COLO829 (cell line): ENCODE data around the gene KCNIP2.

Experiments
- DNase-seq: peaks from one replicate; pipeline ENCODE4 v3.0.0; 2012; ENCODE audit warnings: low spot score

The KCNIP2 gene

DNA sequence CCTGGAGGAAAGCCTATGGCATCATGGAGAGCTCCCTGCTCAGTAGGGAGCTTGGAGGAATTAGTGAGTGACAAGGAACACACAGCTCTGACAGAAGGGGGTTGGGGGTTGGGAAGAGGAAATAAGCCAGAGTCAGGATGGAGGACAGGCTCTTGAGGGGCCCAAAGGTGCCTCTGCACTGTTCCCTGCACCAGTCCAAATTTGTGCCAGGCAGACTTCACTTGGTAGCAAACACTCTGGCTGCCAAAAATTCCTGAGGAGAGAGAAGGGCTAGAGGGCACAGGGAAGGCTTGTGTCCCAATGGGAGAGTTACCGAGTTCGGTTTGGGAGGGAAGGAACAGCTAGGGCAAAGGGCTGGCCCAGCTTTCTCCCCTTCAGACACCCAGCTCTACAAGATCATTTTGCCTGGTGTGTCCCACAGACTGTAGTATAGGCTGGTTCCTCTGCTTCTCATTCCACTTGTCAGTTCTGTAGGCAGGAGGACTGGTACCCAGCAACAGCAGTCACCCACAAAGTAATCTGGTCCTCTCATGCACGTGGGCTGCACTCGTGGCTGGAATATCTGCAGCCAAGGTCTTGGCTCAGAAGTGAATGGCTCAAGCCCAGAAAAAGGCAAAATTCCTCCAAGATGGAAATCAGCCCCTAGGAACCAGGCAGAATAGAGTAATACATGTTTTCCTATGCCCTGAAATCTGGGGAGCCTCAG is 8.0 kb upstream of the KCNIP2 start:
- no peak for DNase-seq

DNA sequence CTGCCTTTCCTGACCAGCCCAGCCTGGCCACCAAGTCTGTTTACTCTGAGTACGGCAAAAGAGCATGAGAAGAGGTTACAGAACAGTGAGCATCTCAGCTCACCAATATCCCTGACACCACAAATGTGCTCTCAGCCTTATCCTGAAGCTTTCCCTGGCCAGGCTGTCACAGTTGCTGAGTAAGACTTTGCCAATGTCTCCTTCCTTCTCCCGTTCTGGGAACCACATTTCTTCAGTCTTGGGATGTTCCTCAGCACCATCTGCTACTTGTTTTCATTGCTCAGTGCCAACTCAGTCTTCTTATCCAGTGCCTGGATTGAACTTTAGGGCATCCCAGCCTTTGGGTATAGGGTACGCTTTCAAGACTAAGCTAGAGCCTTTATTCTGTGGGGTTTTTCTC is 7.1 kb upstream of the KCNIP2 start:
- no peak for DNase-seq

DNA sequence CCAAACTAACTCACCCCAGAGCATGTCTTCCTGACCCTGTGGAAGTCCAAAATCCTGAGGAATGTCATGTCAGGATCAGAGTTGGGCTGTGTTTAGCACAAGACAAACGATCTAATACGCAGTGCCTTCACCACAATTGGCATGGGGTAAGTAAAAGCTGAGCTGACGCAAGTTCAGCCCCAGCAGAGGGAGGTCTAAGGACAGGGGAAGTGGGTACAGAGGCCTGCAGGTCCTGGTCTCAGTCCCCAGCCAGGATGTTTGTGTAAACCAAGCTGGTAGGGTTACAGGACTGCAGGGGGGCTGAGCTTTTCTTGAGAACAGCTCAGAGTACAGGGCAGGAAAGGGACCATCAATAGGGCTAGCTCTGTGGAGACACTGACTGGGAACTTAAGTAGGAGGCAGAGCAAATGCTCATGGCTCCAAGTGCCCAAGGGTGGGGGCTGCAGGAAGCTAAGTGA is 5.3 kb upstream of the KCNIP2 start:
- no peak for DNase-seq

DNA sequence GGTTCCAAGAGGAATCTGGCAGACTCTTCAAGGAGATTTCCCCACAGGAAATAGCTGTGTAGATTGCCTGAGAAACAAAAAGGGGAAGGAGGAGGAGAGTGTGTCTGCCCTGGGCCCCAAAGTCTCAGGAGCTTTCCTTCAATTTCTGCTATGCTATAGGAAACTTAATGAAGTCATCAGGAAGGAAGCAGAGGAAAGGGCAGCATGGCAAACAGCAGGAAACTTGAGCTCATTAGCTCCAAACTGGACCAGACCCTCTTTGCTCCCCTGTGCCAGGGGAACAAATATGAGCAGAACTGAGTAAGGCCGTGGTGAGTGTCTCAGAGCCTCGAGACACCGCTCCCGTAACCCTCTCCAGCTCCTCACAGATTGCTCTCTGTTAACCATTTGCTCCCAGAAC is 4.8 kb upstream of the KCNIP2 start:
- DNase-seq = no peak

DNA sequence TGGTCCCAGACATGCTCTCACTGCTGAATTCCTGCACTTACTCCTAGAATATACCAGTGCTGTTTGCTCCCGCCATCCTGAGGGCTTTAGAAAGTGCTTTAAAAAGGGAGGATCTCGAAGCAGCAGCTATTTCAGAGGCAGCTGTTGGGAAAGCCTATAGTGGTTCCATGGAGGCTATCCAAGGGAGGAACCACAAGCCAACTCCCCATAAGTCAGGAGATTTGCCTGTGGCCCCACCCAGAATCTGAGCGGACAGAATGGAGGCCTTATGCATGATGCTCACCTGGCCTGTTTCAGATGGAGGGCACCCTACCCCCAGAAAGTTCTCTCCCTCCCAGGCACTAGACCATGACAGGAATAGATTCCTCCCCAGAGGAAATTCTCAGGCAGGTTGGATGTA is 2.3 kb upstream of the KCNIP2 start:
- DNase-seq = no peak

DNA sequence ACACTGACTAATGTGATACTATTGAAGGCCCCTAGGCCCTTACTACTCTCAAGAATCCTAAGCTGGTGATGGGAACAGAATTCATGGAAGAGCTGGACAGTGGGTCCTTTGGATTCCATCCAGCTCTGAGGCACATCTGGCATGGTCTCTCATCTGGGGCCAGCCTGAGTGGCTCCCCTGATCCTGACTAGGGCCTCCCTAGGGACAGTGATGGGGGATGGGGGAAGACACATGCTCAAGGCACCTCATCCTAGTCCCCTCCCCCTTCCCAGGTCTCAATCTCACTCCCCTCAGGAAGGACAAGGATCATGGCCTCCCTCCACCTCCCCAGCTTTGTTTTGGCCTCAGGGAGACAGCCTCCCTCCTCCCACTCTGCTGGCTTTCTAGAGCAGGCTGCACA is 1.8 kb downstream of the KCNIP2 start:
- DNase-seq = no peak

DNA sequence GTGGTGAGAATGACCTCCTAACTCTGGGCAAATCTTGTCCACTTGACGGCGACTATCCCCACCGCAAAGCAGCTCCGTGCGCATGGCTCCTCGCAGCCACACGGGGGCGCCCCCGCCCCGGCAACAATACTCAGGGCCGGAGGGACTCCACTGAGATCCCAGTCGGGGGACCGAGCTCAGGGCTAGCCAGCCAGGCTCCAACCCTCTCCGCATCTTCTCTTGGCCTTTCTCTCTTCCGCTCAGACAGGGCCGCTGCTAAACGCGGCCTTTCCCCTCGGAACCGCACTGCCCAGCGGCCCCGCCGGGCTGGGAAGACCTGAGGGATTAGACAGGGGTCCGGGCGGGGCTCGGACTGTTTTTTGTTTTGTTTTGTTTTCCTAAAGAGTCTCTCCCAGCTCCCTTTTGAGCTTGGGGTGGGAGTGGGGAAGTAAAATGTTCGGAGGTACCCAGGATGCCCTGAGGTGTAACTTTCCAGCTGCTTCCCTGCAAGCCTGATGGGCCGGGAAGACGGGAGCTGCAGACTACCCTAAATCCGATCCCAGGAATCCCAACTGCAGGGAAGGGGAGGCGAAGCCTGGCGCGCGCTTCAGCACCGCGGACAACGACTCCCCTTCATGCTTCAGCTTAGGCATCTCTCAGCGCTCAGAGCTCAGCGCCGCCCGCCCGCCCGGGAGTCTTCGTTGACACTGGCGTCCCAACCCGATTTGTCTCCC is 2.7 kb downstream of the KCNIP2 start:
- DNase-seq = peak; percentile 58

DNA sequence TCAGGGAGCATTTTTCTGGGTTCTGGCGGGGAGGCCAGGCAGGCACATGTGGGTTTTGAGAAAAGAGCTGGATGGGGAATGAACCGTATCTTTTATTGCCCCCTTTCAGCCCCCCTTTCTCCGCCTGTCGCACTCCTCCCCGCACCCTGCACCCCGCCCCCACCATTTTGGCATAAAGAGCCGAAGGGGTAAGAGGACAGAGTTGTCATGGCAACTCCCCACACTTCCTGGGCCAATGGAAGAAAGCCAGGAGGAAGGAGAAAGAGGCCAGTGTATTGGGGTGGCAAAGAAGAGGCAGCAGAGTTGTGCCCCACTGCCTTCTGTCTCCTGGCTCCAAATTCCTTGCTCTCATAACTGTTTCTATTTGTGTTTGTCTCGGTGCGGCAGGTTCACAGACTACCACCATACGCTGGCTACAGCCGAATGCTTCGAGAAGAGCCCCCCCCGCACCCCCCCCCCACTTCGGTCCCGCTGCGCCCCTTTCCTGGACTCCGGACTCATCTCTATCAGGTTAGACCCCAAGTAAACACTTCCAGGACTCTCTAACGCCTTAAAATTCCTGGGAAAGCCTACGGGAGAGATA is 3.4 kb downstream of the KCNIP2 start:
- DNase-seq = peak; percentile 70

DNA sequence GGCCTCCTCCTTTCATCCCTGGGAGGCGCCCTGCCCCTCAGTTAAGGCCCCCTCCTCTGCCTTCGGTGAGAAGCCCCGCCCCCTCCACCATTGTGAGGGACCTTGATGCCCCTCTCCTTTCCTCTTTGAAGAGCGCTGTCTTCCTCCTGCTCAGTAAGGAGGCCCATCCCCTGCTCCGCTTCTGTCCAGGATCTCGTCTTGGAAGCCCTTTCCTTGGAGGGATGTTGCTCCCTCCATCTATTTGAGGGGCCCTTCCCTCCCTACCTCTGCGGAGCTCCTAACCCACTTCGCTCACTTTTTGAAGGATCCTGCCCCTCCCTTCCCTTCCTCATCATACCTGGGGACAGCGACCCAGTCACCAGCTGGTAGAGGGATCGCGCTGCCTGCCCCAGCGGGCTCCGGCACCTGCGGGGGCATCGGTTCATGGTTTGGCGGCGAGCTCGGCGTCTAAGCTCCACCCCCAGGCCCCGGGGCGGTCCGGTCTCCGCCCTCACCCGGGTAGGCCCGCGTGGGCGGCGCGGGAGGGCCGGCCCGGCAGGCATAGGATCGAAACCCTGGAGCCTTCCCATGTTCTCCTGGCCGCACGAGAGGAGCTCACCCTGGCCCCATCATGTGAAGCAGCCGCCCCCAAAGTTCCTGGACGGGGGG is 4.1 kb downstream of the KCNIP2 start:
- DNase-seq = peak; percentile 48

DNA sequence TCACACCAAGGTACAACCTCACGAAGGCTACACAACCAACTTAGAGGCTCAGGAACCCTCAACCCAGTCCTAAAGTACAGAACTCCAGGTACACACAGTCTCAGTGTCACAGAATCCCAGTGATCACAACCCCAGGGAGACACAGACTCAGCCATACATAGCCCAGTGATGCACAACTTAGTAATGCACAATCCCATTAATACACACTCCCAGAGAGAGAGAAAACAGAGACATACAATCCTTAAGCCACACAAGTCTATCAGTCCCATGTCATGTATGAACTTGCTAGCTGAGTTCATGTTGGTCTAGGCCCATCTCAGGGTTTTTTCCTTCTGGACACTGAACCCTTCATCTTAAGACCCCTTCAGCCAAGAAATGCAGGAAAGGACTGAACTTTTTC is 4.6 kb downstream of the KCNIP2 start:
- no peak for DNase-seq

DNA sequence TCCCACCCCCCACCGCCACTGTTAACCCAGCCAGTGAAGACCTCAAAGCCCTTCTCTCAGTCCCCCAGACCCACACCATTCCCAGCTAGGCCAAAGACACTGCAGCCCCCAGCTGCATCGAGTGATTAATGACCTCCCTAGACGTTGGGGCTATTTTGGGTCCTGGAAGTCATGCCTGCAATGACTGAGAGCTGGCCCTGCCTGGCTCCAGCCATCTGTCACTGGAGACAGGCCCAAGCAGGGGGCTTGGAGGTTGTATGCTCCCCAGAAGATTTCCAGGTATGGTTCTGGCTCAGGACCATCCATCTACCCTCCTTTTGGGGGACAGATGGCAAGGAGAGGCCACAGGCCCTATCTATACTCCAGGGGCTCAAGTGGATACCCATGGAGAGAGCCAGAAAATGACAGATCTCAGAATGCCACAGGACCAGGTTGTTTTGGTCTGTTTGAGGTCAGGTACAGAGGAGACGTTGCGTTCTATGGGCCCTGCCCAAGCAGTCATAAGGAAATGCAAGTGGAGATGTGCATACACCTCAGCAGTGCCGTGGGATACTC is 5.1 kb downstream of the KCNIP2 start:
- DNase-seq = no peak

DNA sequence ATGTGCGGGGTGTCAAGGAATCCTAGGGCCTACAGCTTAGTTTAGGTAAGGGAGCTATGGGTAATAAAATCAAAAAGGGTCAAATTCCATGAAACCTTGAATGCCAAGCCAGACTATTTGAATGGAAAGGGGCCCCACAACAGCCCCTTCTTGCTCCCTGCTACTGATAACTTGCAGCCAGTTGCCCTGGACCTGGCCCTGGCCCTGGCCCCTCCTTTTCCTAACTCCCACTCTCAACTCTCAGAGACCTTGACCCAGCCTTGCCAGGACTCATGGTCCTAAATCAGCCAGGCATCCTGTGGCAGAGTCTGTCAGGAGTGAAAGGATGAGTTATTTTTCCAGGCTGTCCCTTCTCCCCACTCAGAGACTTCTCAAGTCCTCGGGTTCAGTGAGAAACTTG is 5.9 kb downstream of the KCNIP2 start:
- DNase-seq = no peak

DNA sequence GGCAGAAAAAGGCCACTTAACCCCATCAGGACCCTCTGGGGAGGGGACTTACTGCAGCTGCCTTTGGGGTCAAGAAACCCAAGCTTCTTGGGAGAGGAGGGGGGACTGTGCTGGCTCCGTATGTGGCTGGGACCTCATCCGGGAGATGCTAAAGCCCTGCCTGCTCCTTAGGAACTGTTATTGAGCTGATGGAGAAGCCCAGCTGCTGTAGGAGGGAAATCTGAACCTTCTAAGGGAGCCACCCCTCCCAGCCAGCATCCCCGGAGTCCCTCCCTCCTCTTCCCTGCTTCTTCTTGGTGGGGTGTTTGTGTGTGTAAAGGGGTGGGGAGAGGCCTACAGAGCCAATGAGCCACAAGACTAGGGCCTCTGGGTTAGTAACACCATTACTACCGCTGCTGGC is 8.2 kb downstream of the KCNIP2 start:
- no peak for DNase-seq

DNA sequence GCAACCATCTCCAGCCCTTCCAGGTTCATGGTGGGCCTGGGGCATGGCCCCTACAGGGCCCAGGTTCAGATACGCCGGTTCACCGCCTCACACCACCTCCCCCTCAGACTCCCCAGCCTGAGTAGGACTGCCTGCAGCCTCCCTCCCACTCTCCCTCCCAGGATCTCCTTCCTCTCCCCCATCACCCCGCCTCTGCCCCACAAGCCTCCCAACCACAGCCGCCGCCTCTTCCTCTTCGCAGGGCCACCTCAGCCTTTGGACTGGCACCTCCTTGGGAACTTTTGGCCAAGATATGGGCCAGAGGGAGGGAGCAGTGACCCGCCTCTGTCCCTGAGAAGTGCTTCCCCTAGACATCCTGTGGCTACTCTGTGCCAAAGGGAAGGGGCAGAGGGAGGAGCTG is 9.3 kb downstream of the KCNIP2 start:
- DNase-seq = no peak

DNA sequence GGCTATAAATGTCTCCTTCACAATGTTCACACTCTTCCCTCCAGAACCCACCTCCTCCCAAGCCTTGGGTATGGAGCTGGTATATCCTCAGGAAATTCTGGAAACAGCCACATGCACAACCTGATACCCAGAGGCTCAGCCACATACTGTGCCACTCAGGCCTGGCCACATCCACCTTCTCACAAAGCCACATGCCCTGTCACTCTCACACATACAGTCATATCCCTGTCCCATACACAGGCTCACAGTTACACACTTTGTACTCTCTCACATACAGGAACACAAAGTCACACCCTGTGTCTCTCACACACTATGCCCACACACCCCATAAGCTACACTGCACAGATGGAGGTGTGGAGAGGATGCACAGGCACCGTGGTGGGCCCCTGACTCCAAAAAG is 10.1 kb downstream of the KCNIP2 start:
- no peak for DNase-seq

DNA sequence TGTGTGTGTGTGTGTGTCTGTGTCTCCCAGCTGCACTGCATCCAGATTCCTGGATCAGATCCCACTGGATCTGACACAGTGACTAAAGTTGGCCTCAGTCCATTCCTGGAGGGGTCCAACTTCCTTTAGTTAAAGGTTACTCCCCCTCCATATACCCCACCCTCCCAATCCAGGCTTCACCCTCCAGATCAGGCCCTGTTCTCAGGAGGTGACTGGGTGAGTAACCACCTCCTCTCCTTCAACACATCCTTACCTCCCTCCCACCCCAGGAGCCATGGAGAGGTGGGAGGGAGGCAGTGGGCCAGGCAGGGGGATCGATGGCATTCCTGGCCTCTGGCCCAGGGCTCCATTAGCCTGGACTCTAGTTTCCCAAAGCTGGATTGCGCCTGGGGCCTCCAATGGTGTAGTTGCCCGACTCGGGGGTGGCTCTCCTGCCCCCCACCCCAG is 11.3 kb downstream of the KCNIP2 start:
- DNase-seq = no peak

DNA sequence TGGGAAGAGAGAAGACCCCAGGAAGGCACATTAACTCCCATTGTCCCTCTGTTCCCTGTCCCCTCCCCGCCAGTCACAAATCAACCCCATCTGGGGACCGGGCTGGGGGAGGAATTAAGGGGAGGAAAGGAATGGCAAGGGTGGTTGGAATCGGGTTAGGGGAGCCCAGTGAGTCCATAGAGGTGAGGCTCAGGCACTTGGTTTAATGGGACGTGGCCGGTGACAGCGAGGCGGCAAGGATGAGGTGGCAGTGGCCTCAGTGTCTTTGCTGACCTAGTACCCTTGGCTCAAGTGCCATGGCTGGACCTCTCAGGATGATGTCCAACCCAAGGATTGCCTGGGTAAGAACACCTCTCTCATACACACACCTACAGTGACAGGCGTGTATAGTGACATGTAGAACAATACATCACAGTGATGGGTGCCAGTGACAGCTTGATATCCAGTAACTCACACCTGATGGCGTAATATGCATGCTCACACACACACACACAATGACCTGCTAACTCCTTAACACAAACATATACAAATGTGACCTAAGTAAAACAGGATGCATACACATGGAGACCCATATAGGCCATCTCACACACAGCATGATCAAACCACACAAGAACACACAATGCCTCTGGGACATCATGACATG is 12.3 kb downstream of the KCNIP2 start:
- DNase-seq = no peak

DNA sequence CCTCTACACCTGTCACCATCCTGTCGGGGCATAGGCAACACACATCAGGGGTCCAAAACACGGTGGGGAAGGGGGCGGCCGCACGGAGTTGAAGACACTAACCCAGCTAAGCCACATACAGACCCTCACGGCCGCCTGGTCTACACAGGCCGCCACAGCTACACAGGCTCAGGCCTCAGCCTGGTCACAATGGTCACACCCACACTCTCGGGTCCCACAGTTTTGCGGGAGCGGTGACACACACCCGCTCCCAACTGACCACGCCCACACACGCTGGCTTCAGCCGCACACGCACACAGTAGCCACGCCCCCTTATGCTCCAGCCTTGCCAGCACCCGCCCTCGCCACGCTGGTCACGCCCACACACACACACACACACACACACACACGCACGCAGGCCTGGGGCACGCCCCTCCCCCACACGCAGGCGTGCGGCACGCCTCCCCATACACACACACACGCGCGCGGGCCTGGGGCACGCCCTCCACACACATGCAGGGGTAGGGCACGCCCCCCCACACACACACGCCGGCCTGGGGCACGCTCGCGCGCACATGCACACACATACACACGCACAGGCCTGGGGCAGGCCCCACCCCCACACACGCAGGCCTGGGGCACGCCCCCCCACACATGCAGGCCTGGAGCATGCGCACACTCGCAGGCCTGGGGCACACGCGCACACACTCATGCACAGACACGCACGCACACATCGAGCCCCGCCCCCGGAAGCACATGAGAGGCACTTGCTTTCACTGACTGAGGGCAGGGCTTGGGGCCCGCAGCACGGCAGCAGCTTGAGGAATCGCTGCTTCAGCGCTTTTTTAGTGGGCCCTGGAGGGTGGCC is 13.1 kb downstream of the KCNIP2 start:
- peak; percentile 92 for DNase-seq

DNA sequence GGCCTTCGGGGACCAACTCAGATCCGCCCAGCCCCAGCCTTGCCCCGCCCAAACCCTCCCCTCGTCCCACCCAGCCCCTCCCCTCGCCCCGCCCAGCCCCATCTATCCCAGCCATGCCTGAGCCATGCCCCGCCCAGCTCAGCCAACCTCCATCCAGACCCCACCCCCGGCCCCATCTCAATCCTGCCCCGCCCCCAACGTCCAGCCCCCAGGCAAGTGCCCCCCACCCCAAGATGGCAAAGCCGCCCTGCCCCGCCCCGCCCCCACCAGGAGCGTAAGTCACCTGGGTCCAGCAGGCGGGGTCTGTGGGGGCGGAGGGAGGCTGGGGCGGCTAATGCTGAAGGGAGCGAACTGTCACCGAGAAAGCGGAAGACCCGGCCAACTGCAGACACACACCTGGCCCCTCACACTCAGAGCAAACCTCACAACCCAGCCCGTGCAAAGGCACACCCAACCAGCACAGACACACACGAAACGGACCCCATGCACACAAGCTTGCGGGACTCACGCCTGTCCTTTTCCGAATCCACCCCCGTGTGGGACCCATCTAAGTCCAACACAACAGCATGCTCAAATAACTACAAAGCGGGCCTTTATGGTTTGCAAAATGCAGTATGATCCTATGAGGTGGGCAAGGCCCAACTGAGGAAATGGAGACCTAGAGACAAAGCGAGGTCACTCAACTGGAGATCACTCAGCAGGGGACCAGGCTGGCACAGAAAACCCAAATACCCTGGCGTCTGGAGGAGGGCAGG is 13.9 kb downstream of the KCNIP2 start:
- peak; percentile 78 for DNase-seq
